Stimulated activated CD8-positive, alpha-beta memory T cell treated with anti-CD3 and anti-CD28 coated beads, Interleukin-4, amount 100 ng/mL, for 1 hour (primary cell): ENCODE results near the gene E2F2.
"Not testable (repeated sequence)": the region's sequence is repeated elsewhere in the genome, so short reads cannot be mapped to it uniquely, and the experiment has no call there.

Source experiments
- DNase-seq, 2 donors: peaks; one replicate each; pipeline ENCODE4 v3.0.0-alpha.2; 2020; ENCODE audit warnings: low read depth in 2 of 2, low spot score in 1 of 2

Gene E2F2

DNA sequence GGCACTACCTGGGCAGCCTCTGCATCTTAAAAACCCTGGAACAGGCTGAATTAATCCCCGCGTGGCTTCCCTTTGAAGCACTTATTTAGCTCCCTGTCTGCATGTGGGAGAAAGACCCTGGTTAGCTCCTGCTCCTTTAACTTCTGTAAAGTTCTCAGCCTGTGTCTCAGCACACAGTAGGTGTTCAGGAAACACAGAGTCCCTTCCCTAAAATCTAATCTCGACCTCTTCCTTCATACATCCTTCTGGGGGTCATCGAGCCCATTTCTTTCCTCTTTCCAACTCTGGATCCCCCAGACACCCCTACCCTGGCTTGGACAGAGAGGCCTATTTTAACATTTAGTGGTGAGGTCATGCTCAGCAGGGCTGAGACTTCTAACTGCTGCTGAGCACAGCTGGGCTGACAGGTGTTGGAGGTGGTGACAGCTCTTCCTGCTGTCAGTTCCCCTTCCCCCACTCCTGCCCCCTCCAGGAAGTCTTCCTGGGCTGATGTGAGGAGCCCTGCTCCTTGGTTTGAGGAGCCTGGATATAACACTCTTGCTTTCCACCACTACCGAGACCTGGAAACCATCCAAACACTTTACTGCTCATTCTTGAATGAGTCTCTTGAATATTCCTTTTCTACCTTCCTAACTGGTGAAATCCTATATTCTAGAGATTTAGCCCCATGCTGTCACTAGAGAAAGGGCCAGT, 5.3 kb downstream of the E2F2 start:
- no peak for DNase-seq

DNA sequence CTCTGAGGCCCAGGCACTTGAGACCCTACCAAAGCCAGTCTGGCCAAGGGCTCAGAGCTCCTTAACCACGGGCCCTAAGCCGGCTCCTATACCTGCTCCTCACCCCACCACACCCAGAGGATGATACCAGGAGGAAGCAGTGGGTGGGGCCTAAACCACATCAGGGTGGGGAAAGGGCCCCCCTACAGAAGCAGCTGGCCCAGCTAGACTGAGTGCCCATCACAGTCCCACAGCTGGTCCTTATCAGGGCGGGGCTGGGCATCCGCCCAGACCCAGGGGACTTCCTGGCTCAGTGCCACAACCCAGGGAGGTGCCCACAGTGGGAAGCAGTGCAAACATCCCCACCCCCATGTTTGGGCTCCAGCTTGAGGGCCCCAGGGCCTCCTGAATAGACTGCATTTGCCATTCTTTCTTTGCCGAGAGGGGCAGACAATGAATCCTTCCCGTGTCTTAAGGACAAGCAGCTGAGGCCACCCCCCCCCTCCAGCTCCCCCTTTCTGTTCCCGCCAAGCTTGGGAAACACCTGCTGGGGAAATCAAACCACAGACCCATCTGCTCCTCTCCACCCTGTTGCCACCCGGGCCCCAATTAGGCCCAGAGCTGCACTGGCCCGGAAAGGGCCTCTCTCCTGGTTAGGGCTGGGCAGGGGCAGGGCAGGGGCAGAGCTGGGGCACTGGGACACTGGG, 6.2 kb downstream of the E2F2 start:
- no peak for DNase-seq

DNA sequence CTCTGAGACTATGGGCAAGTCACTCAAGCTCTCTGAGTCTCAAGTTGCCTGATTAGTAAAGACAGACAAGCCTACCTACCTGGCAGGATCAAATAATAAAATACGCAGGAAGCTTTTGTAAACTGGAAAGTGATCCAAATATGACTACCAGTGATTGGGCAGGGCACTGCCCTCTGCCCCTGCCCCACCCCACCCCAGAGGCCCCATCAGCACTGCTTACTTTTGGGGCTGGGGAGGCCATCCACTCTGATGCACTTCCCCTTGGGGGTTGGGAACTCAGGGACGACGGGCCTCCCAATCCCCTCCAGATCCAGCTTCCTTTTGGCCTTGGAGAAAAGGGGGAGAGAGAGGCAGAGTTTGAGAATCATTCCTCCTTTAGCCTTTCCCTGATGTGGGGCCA, 6.9 kb downstream of the E2F2 start:
- DNase-seq: no peak

DNA sequence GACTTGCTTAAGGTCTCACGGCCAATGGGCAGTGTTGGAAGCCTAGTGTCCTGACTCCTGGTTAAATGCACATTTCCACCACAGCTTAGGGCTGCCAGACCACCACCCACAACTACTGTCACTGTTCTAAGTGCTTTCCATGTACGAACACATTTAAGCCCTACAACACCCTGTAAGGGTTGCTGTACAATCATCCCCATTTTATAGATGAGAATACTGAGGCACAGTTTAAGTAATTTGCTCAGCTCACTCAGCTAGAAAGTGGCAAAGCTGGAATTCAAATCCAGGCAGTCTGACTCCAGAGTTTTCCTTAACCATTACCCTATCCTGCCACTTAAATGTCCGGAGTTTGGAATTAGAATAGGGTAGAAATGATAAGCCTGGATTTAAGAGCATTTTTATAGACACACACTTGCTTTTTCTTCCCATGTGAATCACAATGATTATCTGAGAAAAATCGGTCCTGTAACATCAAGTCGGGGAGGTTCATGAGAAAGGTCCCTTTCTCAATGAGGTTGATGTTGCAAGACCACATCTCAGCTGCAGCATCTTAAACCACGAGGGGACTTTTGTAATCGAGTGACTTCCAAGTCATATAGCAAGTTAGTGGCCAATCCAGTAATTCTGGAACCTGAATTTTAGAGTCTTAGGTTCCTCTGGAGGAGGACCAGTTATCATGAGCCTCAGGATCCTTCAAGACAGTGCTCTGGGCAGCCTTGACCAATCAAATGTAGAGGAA, 8.6 kb downstream of the E2F2 start:
- DNase-seq: no peak

DNA sequence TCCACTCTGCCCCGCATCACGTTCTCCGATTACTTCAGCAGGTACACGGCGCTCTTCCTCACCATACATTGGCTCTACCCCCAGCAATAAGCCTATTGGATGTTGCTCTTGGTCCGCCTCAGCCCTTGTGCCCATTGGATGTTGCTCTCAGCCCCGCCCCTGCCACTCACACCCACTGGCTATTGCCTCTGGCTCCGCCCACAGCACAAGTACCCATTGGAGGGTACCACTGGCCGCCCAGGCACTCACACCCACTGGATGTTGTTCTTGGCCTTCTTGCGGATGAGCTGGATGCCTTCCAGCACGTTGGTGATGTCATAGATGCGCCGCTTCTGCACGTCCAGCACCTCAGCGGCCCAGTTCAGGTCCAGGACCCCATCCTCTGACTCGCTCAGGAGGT, 9.4 kb downstream of the E2F2 start:
- DNase-seq: no peak

DNA sequence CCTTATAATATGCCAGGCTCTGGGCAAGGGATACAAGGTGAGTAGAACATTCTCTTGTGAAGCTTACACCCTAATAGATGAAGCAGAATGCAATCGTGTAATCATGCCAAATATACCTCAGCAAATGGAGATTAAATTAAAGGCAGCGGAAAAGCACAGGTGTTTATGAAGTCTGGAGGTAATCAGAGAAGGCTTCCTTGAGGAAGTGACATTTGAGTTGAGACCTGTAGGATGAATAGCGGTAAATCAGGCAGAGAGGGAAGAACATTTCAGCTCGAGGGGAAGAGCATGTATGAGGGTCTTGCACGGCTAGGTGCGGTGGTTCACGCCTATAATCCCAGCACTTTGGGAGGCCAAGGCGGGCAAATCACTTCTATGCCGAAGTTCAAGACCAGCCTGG, 13.5 kb downstream of the E2F2 start:
- no peak for DNase-seq

DNA sequence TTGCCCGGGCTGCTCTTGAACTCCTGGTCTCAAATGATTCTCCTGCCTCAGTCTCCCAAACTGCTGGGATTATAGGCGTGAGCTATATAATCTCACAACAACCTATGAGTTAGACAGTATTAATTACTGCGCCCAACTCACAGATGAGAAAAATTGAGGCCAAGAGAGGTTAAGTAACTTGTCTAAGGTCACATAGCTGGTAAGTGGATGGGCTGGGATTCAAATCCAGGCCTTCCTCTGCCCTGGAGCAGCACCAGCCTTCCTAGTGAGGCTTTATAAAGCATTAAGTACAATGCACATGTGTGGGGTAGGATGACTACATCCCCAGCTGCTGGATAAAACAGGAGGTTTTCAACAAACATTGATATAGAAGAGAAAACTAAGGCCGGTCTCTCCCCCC, 15.1 kb downstream of the E2F2 start:
- DNase-seq: no peak

DNA sequence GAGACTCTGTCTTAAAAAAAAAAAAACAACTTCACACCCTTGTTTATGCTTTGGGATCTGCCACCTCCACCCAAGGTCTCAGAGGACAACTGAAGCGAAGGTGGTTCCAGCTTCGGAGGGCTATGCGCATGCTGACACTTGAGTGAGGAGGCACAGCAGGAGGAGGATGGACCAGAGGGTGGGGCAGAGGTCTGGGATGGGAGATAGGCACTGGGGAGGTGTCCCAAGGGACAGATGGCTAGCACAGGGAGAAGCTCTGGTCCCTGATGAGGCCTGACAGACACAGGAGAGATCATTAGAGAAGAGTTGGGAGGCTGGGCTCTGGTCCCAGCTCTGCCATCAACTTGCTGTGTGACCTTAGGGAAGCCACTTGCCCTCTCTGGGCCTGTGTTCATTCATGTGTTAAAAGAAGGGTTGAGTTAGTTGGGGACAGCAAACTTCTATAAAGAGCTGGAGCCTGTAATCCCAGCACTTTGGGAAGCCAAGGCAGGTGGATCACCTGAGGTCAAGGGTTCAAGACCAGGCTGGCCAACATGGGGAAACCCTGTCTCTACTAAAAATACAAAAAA, 16.8 kb downstream of the E2F2 start:
- no peak for DNase-seq

DNA sequence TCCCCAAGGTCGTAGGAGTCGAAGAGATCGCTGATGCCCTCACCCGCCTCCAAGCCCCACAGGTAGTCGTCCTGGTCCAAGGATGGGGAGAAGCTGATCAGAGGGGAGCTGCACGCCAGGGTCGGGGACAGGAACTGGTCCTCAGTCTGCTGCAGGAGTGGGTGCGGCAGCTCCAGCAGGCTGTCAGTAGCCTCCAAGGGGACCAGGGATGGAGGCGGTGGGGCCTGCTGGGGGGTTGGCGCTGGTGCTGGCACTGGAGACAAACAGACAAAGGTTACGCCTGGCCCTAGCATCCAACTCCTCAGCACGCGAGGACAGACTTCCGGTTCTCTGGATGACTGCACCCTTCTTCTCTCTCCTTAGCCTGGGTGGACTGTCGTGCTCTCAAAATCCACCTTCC, 21.1 kb downstream of the E2F2 start:
- DNase-seq: no peak

DNA sequence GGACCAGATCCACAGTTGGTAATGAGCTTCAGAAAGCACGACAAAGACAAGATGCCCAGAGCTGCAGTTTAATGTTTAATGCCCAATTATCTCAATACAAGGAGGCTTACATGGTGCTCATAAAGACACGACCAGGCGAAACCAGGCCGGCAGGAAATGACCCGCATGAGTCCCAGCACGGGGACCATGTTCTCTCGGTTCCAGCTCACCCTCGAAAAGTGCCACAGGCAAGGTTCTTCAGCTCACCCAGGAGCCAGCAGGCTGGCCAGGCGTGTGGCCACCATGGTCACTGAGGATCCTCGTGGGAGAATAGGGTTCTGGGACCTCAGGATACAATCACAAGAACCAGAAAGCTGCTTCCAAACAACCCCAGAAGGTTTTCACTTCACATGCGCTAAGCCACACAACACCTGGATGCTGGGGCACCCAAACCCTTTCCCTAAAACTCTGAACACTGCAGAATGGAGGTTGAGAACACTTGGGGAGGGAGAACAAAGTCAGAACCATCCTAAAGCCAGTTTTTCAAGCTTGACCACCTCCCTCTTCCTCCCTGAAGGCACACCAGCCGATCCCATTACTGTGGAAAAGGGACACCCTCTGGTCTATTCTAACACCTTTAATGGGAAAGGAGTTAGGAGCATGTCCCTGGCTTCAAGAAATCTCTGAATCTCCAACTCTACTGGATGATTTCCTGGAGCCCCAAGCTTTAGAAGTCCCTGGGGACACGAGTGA, 24.5 kb downstream of the E2F2 start:
- no peak for DNase-seq

DNA sequence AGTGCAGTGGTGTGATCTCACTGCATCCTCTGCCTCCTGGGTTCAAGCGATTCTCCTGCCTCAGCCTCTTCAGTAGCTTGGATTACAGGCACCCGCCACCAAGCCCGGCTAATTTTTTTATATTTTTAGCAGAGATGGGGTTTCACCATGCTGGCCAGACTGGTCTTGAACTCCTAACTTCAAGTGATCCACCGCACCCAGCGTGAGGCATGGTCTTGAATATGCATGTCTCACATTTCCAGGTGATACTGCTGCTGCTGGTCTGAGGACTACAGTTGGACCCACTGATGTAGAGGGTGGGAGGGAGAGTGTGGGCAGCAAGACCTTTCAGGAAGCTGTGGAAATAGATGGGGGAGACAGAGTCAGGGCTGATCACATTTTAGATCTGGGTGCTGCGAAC, 25.2 kb downstream of the E2F2 start:
- DNase-seq: no peak

DNA sequence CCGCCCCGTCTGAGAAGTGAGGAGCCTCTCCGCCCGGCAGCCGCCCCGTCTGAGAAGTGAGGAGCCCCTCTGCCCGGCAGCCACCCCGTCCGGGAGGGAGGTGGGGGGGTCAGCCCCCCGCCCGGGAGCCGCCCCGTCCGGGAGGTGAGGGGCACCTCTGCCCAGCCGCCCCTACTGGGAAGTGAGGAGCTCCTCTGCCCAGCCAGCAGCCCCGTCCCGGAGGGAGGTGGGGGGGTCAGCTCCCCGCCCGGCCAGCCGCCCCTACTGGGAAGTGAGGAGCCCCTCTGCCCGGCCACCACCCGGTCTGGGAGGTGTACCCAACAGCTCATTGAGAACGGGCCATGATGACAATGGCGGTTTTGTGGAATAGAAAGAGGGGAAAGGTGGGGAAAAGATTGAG, 26.9 kb downstream of the E2F2 start:
- not testable (repeated sequence) for DNase-seq

DNA sequence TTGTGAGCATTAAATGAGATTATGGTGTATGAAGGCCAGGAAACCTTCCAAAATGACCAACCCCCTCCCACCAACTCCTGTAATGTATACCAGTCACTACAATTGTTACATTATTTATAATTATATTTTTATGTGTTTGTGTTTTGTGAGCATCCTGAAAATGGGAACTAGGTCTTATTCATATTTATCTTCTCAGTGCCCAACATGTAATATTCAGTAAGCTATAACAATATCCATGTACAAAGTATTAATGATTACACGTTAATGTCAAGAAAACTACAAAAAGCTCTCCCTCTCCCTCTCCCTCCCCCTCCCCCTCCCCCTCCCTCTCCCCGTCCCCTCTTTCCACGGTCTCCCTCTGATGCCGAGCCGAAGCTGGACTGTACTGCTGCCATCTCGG, 28.1 kb downstream of the E2F2 start:
- no peak for DNase-seq

DNA sequence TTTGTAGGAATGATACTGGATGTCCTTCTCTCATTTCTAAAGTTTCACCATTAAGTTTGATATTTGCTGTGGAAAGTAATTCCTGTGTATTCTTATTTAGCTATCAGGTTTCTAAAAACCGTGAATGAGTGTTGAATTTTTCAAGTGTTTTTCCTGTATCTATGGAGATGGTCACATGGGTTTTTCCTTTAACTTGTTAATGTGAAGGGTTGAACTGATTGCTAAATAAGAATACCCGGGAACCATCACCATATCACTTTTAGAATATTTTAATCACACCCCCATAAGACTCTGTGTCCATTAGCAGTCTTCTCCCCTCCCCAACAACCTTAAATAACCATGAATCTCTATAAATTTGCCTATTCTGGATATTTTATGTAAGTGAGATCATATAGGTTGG, 30.6 kb downstream of the E2F2 start:
- no peak for DNase-seq

DNA sequence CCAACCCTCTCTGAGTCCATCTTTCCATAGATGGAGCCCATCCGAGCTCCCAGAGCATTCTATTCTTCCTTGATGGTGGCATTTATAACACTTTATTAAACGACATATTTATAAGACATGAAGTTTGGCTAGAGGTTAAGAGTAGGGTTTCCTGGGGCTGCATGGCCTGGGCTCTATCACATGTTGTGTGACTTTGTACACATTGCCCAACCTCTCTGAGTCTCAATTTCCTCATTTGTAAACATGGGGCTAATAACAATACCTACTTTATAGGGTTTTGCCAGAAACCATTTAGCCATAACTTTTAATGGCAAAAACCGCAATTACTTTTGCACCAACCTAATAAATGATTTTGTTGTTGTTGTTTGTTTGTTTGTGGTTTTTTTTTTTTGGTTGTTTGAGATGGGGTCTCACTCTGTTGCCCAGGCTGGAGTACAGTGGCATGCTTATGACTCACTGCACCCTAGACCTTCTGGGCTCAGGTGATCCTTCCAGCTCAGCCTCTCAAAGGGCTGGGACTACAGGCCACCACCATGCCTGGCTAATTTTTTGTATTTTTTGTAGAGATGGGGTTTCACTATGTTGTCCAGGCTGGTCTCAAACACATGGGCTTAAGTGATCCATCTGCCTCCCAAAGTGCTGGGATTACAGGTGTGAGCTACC, 33.1 kb downstream of the E2F2 start:
- DNase-seq: no peak

DNA sequence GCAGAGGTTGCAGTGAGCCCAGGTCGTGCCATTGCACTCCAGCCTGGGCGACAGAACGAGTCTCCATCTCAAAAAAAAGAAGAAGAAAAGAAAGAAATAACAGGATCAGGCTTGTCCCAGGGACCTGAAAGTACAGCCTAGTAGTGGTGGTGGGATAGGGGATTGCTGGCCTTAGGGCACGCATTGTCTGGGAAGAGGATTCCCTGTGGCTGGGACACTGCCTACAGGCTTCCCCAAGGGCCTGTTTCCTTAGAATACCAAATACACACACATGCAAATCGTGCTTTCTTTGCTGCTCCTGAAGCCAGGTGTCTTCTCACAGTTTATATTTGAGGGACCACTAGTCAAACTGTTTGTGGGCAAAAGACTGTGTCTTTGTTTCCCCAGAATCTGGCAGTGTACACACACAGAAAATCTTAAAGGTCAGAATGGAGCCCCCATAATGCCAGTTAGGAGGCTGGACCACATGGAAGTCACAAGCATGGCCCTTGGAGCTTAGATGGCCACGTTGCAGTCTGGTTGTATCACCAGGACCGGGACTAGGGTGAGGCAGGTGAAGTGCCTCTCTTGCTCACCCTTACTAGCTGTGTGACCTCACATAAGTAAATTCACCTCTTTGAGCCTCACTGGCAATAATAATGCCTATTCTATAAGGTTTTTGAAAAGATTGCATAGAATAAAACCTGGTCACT, 34.4 kb downstream of the E2F2 start:
- no peak for DNase-seq

DNA sequence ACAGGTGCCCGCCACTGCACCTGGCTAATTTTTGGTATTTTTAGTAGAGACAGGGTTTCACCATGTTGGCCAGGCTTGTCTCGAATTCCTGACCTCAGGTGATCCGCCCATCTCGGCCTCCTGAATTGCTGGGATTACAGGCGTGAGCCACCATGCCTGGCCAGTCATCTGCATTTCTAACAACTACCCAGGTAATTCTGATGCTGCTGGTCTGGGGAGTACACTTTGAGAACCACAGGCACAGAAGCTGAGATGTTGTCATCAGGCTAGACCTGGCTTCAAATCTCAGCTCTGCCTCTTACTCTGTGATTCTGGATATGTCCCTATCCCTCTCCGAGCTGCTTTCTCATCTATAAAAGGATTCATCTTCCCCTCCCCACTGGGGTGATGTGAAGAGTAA, 36.2 kb downstream of the E2F2 start:
- not testable (repeated sequence) for DNase-seq

DNA sequence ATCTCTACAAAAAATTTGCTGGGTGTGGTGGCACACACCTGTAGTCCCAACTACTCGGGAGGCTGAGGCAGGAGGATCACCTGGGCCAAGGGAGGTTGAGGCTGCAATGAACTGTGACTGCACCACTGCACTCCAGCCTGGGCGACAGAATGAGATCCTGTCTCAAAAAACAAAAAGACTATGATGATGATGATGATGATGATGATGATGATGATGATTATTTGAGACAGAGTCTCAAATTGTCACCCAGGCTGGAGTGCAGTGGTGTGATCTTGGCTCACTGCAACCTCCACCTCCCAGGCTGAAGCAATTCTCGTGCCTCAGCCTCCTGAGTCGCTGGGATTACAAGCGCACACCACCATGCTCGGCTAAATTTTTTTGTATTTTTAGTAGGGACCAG, 38.3 kb downstream of the E2F2 start:
- DNase-seq: not testable (repeated sequence)

DNA sequence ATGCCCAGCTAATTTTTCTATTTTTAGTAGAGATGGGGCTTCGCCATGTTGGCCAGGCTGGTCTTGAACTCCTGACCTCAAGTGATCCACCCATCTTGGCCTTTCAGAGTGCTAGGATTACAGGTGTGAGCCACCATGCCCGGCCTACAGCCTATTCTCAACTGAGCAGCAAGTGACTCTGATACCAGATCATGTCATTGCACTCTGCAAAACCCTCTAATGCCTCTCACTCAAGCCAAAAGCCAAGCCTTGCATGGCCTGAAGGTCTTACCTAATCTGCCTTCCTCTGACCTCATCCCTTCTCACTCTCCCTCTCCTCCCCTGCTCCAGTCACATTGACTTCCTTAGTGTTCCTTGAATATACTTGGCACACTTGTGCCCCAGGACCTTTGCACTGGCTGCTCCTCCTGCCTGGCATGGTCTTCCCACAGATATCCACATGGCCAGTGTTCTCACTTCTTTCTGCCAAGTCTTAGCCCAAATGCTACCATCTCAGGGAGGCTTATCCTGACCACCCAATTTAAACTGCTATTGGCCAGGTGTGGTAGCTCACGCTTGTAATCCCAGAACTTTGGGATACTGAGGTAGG, 38.8 kb downstream of the E2F2 start:
- no peak for DNase-seq

DNA sequence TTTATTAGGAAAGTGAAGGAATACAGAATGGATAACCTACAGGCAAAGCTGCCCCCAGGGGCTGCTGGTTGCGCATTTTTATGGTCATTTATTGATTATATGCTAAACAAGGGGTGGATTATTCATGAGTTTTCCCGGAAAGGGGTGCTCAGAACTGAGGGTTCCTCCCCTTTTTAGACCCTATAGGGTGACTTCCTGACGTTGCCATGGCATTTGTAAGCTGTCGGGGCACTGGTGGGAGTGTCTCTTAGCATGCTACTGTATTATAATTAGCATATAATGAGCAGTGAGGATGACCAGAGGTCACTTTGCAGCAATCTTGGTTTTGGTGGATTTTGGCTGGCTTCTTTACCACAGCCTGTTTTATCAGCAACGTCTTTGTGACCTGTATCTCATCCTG, 41.2 kb downstream of the E2F2 start:
- DNase-seq: no peak
